OCI-LY3 (cell line): ENCODE results near the gene BOLA2B.
"Not testable (repeated sequence)": the region's sequence is repeated elsewhere in the genome, so short reads cannot be mapped to it uniquely, and the experiment has no call there.

Experiments
- CTCF ChIP-seq: fragments of 200-600, 300-600 bp; sonication (generic); IDR thresholded peaks from 2 replicates; pipeline ENCODE4 v1.5.1; 2014; ENCODE audit warnings: antibody characterized with exemption, low read length, low read depth
- EZH2phosphoT487 ChIP-seq: fragments of 200-600 bp; shearing (Covaris generic); IDR thresholded peaks from 2 replicates; pipeline ENCODE4 v1.6.1; 2018; ENCODE audit warnings: antibody characterized with exemption, mixed run types, low read depth

DNA sequence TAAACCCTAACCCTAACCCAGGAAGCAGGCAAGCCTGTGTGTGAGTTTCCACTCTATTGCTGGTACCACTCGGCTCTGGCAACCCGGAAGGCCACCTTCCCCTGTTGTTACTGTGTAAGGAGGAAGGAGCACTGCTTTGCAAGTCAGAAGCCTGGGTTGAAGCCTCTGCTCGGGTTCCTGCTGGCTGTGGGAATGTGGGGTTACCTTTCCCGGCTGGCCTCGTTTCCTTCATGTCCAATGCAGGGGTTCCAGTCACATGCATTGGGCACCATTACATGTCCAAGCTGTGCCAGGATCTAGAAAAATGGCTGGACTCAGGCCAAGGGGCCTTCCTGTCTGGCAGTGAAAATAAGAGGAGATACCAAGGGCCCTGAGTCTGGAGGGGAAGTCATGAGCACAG lies 23.6 kb upstream of the BOLA2B start:
- TF ChIP-seq CTCF, EZH2phosphoT487: not testable (repeated sequence)
